NCI-H2196 (cell line): ENCODE results near the gene PTPRM.

Experiments
- DNase-seq: peaks from one replicate; lab custom pipeline; 2025; ENCODE audit not compliant: unreplicated experiment; lab: John Stamatoyannopoulos, UW

PTPRM gene

DNA sequence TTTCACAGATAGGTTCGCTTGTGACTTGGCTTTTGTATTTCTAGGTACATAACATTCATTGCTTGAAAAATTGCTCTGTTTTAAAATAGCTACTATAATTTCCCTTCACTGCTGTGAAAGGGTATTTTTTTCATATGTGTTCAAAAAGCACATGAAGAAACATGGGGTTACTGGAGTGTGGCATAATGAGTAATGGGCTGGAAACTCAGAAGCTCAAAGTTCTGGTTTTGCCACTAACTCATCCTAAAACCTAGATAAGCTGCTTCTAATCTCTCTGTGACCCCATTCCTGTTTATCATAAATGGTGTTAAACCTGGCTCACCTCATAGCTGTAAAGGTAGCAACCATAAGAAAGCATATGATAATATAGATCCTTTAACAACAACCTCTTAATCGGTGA lies 319.3 kb downstream of the PTPRM start:
- no peak for DNase-seq

- DNase-seq, result no peak
Observed at GRCh38 chr18:7889515-7889914, 322.4 kb downstream of the PTPRM start.

GRCh38 chr18:7890075-7890474 lies 323.0 kb downstream of the PTPRM start:
- DNase-seq, result no peak

GRCh38 chr18:7892556-7892955 lies 325.4 kb downstream of the PTPRM start:
- no peak for DNase-seq

- DNase-seq, result no peak
Observed at GRCh38 chr18:7894592-7894991, 327.5 kb downstream of the PTPRM start.

DNA sequence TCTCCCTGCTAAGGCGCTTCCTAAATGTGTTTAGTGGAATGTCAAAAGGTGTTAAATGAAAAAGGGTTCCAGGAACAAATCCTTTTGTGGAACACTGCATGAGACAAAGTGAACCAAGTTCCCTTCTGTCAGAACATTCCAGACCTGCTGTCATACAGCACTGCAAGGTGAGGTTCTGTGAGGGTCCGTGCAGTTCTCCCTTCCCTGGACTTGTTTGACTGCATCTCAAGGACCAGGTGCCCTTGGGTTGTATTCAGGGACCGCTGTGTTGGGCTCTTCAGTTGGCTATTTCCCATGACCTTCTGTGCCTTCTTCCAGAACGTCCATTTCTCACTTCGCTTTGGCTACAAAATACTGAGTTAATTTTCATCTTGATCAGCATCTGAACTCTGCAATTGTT lies 328.2 kb downstream of the PTPRM start:
- DNase-seq, result no peak

DNA sequence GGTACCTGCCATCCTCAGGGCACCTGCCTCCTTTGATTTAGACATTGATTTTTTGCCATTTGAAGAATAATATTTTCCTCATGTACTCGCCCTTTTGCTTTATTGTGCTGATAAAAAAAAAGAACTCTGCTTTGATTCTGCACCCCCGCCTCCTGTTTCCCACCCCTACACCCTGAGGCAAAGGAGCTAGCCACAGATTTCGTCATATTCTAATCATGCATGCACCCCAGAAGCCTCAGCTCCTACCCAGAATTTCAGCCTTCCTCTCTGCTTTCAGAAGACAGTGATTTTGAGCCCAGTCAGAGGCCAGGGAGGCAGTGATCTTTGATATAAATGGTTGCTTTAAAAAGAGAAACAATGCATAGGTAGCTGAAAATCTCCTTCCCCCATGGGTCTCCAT lies 329.0 kb downstream of the PTPRM start:
- no peak for DNase-seq

- DNase-seq, result no peak
Observed at GRCh38 chr18:7896805-7897518, 329.8 kb downstream of the PTPRM start.

DNA sequence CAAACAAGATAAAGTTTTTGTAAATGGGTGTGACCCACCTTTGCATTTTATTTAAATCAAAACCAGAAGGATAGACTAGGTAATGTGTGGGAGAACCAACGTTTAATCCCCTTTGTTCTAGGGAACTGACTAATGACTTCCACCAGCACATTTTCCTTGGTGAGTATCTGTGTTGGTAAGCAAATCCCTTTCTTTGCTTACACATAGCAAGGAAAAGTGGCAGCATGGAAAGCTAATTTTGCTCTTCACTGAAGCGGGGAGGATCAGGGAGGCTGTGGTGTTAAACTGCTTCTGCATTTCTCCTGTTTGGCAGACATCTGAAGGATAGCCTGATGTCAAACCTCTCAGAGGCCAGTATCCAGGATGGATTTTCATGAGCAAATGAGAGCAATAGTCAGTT lies 331.1 kb downstream of the PTPRM start:
- no peak for DNase-seq

DNA sequence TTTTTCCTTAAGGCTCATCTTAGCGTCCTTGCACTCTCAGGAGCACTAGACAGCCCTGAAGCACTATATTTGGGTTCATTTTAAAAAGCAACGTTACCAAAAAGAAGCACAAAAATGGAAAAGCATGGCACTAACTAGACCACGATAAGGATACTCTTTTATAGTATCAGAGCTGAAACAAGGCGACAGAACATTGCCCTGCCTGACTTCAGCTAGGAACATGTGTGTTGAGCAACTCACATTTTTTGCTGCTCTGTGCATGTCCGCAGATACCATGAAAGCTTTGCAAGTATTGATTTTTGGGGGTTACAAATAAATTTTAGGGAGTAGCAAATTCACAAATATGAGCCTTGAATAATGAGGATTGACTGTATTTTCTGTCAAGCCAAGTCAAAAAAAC lies 332.0 kb downstream of the PTPRM start:
- DNase-seq, result no peak

DNA sequence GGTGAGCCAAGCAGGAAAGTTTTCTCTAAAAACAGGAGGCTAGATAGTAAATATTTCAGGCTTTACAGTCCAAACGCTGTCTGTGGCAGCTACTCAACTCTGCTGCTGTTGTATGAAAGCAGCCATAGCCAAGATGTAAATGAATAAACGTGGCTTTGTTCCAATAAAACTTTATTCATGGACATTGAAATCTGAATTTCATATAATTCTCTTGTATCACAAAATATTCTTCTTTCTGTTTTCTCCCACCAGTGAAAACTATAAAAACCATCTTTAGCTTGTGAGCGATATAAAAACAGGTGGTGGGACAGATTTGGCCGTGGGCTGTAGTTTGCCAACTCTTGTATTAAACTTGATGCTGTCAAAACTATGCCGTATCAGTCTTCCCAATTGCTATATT lies 333.0 kb downstream of the PTPRM start:
- no peak for DNase-seq

DNA sequence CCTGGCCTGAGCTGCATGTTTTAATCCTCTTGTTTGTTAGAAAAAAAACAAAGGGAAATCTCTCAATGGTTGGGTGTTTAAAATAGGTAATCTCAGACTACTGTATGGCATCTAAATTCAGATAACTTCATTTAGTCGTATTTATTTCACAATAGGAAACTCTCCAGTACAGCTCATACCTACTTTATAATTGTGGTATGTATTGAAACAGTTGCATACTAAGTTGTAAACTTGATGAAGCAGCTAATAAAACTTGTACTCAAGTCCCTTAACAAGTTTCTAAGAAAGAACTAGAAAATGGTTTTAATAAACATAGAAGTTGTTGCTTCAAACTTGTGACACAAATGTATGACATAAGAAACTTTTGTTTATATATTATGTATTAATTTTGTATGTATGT lies 334.5 kb downstream of the PTPRM start:
- no peak for DNase-seq

DNA sequence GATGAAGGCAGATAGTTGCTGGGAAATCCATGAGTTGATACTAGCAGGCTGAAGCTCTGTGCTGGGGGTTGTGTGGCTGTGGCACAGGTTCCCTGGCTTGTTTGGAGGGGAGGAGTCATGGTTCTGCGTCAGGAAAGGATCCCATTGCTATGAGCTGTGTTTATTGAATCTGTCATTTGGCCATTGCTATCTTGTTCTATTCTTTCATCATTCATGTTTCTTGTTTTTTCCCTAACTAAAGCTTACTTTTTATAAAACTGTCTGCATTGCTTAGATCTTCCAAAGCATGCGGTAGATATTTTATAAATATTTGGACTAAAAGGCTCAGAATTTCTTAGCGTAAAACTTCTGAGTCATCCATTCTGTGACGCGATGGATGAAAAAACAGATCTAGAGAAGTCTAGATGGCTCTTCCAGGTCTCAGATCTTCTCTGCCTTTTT lies 335.3 kb downstream of the PTPRM start:
- DNase-seq, result no peak

DNA sequence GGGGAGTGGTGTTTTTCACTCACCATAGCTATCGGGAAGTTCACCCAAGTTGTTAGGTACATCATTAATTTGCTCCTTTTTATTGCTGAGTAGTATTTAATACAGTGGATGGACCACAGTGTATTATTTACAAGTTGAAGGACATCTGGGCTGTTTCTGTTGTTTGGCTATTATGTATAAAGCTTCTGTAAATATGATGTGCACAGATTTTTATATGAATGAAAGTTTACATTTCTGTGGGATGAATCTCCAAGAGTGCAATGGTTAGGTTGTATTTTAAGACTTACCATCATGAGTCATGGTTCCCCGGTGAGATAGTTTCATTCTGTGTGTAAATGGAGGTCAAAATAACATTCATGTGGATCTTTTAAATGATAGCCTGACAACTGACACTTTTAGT lies 337.4 kb downstream of the PTPRM start:
- no peak for DNase-seq

GRCh38 chr18:7908681-7909299 lies 341.7 kb downstream of the PTPRM start:
- peak; percentile 58 for DNase-seq

GRCh38 chr18:7914834-7915670 lies 347.9 kb downstream of the PTPRM start:
- no peak for DNase-seq

DNA sequence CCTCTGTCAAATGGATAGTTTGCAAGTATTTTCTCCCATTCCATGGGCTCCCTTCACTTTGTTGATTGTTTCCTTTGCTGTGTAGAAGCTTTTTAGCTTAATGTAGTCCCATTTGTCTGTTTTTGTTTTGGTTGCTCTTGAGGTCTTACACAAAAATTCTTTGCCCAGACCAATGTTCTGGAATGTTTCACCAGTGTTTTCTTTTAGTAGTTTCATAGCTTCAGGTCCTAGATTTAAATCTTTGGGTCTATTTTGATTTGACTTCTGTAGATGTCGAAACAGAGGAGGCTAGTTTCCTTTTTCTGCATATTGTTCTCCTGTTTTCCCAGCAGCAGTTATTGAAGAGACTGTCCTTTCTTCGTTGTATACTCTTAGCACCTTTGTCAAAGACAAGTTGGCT lies 351.6 kb downstream of the PTPRM start:
- no peak for DNase-seq

- no peak for DNase-seq
Observed at GRCh38 chr18:7919565-7919964, 352.4 kb downstream of the PTPRM start.

GRCh38 chr18:7921938-7922587 lies 354.9 kb downstream of the PTPRM start:
- DNase-seq, result no peak

- DNase-seq, result no peak
Observed at GRCh38 chr18:7923105-7923504, 356.0 kb downstream of the PTPRM start.

DNA sequence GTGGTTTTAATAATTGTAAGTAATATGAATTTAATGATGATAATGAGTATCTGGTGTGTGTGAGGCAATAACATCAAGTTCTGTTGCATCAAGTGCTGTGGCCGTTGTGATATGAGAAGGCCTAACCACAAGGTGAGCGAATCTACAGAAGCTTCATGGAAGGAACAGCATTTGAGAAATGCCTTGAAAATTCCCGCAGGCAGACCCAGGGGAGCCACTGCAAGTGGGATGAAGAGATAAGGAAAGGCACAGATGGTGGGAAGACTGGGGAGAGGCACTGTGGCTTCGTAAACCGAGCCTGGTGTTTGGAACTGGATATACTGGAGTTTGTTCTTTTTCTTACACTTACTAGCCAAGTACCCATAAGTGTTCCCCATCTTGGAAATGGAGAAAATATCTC lies 357.5 kb downstream of the PTPRM start:
- no peak for DNase-seq

DNA sequence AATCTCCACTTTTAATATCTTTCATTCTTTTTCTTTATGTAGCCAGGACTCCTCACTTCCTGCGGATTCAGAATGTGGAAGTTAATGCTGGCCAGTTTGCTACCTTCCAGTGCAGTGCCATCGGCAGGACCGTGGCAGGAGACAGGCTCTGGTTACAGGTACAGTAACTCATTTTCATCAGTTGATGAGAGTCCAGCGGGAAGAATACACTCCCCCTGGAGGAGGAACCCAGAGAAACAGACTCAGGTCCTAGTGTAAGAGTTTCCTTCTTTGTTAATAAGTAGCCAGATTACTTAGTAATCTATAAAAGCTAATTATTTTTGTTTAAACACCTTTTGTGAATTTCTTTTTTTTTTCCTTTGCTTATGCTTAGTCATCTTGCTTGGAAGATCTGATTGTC lies 359.4 kb downstream of the PTPRM start:
- no peak for DNase-seq
